Brain microvascular endothelial cell (primary cell): Measurements from ENCODE around the gene NUP62.

Experiments
- DNase-seq: peaks from one replicate; pipeline ENCODE4 v3.0.0-alpha.2; 2020
- H3K27ac ChIP-seq: fragments of 250-450 bp; sonication (Bioruptor Pico); 2 replicates; pipeline ENCODE4 v1.5.1; 2020; ENCODE audit warnings: mild to moderate bottlenecking, moderate library complexity
- H3K27me3 ChIP-seq: fragments of 250-450 bp; sonication (Bioruptor Pico); replicated peaks from 2 replicates; pipeline ENCODE4 v1.5.1; 2020; ENCODE audit warnings: mild to moderate bottlenecking
- H3K36me3 ChIP-seq: fragments of 250-450 bp; sonication (Bioruptor Pico); replicated peaks from 2 replicates; pipeline ENCODE4 v1.5.1; 2020; ENCODE audit warnings: mild to moderate bottlenecking
- H3K4me3 ChIP-seq: 2 replicates; pipeline ENCODE4 v1.5.1; 2011; ENCODE audit warnings: low read depth, mild to moderate bottlenecking, control low read depth, low read length, moderate library complexity
- CTCF ChIP-seq: IDR thresholded peaks from 2 replicates; pipeline ENCODE4 v1.5.1; 2011; ENCODE audit warnings: low read depth, mild to moderate bottlenecking, moderate library complexity, low read length, control low read depth, inconsistent platforms; ENCODE audit errors: missing control alignments
- in situ Hi-C: cut with HindIII; loops from 2 replicates; pipeline ENCODE4 v1.10.0; 2017; ENCODE audit warnings: low sequenced_read_pairs, low pct_ligation_motif_present

NUP62 gene

DNA sequence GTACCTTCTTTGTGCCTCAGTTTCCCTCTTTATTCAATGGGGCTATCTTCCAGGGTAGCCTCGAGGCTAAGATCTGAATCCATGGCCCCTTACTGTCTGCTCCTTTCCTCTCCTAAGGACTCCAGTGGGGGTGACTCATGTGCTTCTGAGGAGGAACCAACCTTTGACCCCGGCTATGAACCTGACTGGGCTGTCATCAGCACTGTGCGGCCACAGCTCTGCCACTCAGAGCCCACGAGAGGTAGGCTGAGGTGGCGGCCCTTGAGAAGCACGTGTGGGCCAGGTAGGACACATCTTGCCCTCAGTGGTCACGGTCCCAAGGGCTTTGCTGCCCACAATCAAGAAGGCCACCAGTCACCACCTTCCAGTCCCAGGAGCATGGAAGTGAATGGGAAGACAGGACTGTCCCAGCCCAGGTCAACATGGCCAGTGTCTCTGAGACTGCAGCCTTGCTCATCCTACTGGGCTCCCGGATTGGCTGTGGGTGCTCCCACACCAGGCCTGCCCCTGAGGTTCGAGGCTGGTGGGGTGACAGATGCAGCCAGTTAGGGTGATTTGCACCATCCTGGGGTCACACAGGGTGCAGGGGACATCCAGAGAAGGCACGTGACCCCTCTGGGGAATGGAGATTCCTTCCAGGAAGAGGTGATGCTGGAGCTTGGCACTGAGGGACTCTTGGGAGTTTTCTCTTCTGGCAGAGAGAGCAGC is 49.0 kb downstream of the NUP62 start:
- no peak for DNase-seq
- in situ Hi-C loops, result no loop called here
- Histone ChIP-seq H3K36me3 (peaks cover 45% of the 10 kb centered on the region), H3K4me3 (no peak overlapping the region), H3K27me3 (no peaks in the 10 kb centered on the region), H3K27ac (no peak overlapping the region)
- TF ChIP-seq CTCF, result no peak

DNA sequence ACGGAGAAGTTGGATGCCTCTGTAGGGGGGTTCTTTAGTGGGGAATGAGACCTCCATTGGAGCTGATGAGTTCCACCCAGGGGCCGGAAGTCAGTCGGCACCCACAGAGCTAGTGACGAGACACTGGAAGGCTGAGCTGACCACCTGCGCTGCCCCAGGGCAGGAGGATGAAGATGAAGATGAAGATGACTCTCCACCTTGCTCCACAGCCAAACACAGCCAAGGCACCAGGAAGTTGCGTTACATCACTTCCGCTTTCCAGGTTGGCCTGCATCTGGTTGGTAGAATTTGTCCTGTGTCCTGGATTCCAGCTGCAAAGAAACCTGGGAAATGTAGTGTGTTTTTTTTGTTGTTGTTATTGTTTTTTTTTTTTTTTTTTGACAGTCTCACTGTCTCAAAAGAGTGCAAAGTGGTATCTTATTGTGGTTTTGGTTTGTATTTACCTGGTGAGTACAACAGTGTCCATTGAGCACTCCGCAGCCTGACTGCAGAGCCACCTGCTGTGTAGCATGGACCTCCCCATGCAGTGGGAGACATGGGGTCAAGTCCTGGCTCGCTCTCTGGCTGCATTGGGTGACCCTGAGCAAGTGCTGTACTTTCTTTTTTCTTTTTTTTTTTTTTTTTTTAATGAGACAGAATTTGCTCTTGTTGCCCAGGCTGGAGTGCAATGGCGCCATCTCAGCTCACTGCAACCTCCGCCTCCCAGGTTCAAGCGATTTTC is 49.9 kb downstream of the NUP62 start:
- in situ Hi-C loops, result no loop called here
- TF ChIP-seq CTCF, result no peak
- no peak overlapping the region for H3K4me3 ChIP-seq
- H3K36me3 ChIP-seq, result peaks cover 40% of the 10 kb centered on the region
- no peaks in the 10 kb centered on the region for H3K27me3 ChIP-seq
- H3K27ac ChIP-seq, result no peak overlapping the region
- no peak for DNase-seq

GRCh38 chr19:49878744-49879070 is 50.6 kb downstream of the NUP62 start:
- DNase-seq, result no peak
- Histone ChIP-seq H3K27me3 (no peaks in the 10 kb centered on the region), H3K27ac (no peak overlapping the region), H3K4me3 (peak overlapping the region; percentile 100), H3K36me3 (peaks cover 35% of the 10 kb centered on the region)
- no peak for TF ChIP-seq CTCF
- in situ Hi-C loops, result no loop called here

GRCh38 chr19:49877879-49878743 is 51.2 kb downstream of the NUP62 start:
- DNase-seq, result peak; percentile 95
- Histone ChIP-seq H3K27ac (peak overlapping the region; percentile 99), H3K27me3 (no peaks in the 10 kb centered on the region), H3K4me3 (peak overlapping the region; percentile 100), H3K36me3 (peaks cover 29% of the 10 kb centered on the region)
- TF ChIP-seq CTCF, result no peak
- in situ Hi-C loops, result no loop called here

GRCh38 chr19:49877020-49877878 is 52.1 kb downstream of the NUP62 start, which contains the start of the genes AKT1S1 and TBC1D17:
Gene AKT1S1 (minus strand): TSS chr19:49877355. CDS start chr19:49873295, 4,060 bp downstream.
Gene TBC1D17 (plus strand): TSS chr19:49877702. CDS start chr19:49877724, 22 bp downstream.
- Histone ChIP-seq H3K36me3 (peaks cover 20% of the 10 kb centered on the region), H3K27me3 (no peaks in the 10 kb centered on the region), H3K27ac (peak within 1 kb of the TSS; percentile 99), H3K4me3 (peak within 1 kb of the TSS; percentile 100)
- in situ Hi-C loops, result no loop called here
- peak; percentile 100 for DNase-seq
- no peak for TF ChIP-seq CTCF
